Measurements from ENCODE around the gene ZNRF2.
A peak's percentile ranks its signal among the peaks of the same experiment; 100 is the strongest.

The ZNRF2 gene

DNA sequence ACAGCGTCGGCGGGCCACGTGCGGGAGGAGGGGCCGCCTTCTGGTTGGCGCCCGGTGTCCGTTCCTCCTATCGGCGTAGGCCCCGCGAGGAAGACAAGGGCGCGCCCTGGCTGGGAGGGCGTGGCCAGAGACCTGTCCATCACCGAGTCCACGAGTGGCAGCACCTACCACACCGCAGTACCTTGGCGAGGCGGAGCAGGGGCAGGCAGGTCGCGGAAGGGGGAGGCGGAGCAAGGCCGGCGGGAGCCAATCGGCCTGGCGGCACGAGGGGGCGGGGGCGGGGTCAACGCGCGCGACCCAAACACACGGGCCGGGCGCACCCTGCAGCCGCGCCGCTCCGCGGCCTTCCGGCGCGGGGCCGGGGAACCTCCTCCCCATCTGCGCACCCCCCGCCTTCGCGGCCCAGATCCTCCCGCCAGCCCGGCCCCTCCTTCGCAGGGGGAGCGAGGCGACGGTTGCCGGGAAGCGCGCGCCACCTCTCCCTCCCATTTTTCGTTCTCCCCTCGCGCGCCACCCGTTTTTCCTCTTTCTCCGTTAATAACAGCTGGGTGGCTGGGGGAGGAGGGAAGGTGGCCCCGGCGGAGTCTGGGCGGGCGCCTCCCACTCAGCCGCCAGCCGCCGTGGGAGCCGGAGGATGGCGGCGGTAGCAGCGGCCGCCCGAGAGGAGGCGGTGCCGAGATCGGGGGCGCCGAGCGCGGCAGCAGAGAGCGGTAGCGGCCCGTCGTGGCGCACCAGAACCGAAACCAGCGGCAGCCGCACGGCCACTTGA, at the start of gene ZNRF2:
TSS of gene ZNRF2 (plus strand) at position 300 of the 769 bp plus-strand sequence. CDS start 761 bp downstream, outside the sequence.
- DNase-seq (ENCODE audit: low spot score) = peak; percentile 98

DNA sequence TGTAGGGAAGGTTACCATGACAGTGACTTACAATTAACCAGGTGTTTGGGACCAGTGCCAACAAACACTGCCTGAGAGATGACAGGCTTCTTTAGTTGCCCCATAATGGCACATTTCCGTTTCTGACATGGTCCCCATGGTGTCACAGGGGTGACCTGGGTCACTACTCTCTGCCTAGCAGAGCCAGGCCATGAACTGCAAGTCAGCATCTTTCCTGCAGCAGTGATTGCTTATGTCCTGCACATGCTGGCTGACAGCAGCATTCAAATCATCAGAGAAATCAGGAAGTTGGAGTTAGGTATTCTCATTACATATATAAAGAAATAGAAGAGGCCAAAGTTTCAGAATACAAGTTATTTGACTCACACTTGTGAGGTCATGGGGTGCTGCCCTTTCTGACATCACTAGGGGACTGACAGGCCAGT, 47.1 kb upstream of the ZNRF2 start:
- DNase-seq (ENCODE audit: low spot score) = no peak

DNA sequence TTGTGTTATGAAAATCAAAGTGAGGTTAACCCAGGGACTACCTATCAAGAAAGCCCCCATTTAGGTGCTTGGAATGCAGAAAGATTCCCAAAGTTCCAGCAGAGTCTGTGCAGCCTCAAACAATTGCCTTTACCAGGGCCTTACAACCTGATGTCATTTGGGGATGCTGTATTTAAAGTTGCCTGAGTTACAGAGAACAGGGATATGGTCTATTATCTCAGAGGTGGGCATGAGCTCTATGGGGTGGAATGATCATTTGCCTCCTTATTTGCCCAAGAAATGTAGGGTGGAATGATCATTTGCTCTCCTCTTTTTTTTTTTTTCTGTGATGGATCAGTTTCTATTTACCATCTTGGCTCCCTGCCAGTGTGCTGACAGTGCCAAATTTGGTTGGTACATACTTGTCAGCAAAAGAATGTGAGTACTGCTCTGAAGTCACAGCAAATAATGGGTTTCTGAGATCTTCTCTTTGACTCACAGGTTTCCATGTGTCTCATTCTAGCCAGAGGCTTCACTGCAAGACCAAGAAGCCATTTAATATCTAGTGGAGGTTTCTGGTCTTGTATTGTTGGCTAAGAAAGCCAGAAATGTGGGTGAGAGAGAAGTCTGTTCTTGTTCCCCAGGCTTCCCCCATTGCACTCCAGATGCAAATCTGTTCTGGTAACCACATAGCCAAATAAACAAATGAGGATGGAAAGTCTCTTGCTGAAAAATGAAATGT, 45.5 kb upstream of the ZNRF2 start:
- DNase-seq (ENCODE audit: low spot score) = peak; percentile 27

DNA sequence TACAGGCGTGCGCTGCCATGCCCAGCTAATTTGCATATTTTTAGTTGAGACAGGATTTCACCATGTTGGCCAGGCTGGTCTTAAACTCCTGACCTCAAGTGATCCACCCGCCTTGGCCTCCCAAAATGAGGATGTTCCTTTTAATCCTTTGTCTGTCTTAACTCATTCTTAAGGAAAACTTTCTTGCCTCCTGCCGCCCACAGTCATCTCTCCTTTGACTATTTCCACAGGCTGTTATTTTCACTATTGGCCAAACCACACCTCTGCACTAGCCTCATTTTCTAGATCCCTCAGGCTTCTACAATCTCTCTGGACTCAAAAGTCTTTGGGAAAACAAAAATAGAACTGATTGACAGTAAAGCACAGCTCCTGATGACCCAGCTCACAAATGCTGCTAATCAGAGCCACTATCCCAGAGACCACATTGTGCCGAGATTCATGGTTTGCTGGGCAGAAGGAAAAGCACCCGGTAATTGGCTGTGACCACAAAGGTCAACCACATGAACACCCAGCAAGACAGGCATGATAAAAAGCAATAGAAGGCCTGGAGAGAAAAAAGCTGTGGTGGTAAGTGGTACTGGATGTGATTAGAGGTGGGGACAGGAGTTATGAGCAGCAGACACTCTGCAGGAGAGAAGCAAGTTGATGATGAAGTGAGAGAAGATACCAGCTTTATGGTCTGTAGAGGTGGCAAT, 44.1 kb upstream of the ZNRF2 start:
- no peak for DNase-seq (ENCODE audit: low spot score)

DNA sequence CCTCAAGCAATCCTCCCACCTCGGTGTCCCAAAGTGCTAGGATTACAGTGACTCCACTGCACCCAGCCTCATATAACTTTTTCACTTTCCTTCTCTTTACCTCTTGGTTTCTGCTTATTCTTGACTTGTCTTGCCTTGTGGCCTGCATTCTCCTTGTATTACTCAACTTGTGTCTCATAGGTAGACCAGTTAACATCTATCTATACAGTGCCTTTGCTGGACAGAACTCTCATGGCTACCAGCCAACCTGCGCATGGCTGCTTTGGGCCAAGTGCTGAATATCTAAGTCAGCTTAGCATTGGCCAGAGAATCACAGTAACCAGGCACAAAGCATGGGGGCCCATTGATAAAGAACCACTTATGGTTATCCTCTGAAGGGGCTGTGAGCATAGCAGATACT, 42.6 kb upstream of the ZNRF2 start:
- no peak for DNase-seq (ENCODE audit: low spot score)

DNA sequence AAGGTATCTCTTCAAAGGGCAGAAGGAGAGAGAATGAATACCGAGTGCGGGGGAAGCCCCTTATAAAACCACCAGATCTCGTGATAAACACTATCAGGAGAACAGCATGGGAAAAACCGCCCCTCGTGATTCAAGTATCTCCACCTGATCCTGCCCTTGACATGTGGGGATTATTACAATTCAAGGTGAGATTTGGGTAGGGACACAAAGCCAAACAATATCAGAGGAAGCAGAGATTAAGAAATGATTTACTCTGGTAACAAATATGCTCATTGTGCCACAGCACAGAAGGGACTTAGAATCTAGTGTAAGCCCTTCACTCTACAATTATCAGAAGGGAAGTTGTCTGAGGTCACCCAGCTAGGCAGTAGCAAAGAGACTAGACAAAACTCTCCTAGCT, 40.1 kb upstream of the ZNRF2 start:
- no peak for DNase-seq (ENCODE audit: low spot score)

DNA sequence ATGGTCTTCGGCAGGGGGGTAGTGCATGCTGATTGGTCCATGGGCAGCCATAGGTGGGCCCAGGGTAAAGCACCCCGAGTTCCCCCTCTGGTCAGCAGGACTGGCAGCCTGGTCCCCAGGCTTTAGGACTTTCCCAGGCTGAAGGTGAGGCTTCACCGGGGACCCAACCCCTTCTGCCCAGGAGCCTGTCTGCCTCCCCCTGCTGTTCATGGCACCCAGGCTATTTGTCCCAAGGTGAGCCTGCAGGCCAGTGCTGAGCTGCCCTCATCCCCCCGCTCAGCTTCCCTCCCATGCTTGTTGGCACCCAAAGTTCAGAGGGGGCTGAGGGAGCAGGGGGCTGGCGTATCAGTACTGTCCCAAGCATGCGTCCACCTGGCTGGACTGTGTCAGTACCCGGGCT, 38.5 kb upstream of the ZNRF2 start:
- DNase-seq (ENCODE audit: low spot score) = no peak

DNA sequence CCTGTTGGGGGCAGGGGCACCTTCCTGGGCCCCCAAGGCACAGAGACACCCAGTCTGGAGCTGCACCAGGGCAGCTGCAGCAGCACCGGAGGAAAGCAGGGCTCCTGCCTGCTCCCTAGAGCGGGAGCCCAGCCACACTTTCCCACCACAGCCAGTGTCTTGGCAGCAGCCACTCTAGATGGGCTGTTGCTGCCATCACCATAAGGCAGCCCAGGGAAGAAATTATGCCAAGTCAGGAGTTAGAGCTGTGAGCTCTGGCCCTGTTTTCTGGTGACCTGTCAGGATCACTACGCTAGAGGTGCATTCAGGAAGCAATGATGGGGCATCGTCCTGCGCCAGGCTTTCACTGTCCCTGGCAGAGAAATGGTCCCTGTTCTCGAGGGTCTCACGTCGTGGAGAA, 38.0 kb upstream of the ZNRF2 start:
- no peak for DNase-seq (ENCODE audit: low spot score)

DNA sequence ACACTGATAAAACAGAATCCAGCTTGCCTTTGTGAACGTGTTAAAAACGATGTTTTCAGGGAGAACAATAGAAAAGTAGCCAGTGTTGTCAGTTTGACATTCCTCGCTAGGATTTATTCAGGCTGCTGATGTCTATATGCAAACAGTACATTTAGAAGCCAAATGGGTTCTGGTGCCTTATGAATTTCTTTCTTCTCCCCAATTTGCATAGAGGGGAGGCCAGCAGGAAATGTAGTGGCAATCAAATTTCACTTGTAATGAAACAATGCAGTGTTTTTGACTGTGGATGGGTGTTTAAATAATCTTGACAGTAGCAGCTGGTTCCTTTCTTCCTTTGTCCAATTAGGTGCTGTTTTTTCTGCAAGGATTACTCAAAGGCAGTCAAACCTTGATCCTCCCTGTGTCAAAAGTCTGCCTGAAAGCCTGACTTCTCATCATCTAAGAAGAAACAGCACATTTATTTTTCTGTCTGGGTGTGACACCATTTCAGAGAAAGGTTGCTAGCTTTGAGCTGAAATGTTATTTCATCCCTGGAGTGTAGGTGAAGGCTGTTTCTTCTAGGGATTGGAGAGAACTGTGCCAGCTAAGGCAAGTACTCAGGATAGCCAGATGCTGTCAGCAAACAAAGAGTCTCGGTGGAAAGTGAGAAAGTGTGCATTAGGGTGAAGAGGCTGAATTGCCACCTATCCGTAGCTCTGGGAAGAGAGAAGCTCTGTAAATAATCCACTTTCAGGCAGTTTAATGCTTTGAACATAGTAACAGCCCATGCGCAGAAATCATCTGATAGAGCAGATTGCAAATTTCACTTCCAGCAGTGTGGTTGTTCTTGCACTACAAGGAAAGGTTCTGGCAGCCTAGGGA, 36.6 kb upstream of the ZNRF2 start:
- DNase-seq (ENCODE audit: low spot score) = no peak

DNA sequence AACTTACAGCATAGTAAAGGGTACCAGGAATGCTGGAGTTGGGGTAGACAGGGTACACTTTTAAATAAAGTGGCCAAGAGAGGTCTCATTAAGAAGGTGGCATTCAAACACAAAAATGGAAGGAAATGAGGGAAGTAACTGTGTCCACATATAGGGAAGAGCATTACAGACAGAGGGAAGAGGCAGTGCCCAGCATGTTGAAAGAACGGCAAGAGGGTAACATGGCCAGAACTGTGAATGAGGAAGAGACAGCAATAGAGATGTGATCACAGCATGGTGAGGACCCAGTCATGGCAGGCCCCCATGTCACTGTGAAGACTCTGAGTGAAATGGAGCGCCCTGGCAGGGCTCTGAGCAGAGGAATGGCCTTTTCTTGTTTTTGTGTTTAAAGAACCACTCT, 35.1 kb upstream of the ZNRF2 start:
- no peak for DNase-seq (ENCODE audit: low spot score)

DNA sequence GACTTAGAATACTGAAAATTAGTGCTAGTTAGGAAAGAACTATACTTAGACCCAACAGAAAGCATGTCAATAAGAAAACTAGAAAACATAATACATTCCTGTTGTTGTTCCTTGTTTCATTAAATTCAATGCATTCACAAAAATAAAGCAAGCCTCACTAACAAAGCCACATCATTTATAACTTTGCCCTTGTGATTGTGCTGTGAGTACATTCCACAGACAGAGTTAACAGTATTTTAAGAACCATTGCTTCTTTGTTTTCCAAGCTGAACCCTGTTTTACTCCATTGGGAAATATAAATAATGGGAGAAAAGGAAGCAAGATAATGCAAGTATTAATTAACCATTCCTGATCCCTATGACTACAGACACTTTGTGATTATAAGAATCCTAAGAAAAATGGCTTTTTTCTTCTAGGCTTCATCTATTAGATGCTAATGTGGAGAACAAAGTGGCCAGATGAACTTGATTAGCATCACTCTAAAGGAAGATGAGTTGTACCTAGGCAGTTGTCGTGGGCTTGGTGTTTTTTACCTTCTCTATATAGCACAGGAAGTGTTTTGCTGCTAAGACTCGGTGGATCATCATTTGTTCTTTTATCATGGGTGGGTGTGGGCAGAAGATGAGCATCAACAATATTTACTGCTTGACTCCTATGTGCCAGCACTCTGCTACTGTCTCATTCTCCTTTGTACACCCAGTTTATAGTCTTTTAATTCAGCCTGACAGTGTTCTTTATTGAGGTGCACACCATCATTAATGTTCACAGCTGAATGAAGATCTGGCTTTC, 34.2 kb upstream of the ZNRF2 start:
- peak; percentile 54 for DNase-seq (ENCODE audit: low spot score)

DNA sequence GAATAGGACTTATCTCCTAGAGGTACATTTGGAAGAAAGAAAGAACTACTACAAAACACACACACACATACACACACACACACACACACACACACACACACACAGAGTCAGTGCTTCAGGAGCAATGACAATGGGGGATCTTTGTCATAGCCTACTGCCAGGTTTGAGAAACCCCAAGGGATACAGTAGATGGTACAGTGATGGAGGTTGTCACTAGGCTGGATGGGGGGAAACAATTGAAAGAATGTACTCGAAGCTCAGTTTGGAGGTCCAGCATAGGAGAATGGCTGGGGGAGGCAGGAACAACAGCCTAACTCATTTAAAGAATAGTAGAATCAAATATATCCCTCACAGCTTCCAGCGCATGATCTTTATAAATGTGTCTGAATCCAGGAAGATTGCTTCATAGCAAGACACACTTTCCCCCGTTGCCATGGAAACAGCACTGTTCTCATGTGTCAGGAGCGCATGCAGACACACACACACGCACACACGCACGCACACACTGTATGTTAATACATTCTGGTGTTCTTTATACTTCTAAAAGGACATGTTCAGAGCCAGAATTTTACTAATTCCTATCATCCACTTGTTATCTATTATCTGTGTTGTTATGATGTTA, 32.6 kb upstream of the ZNRF2 start:
- no peak for DNase-seq (ENCODE audit: low spot score)

DNA sequence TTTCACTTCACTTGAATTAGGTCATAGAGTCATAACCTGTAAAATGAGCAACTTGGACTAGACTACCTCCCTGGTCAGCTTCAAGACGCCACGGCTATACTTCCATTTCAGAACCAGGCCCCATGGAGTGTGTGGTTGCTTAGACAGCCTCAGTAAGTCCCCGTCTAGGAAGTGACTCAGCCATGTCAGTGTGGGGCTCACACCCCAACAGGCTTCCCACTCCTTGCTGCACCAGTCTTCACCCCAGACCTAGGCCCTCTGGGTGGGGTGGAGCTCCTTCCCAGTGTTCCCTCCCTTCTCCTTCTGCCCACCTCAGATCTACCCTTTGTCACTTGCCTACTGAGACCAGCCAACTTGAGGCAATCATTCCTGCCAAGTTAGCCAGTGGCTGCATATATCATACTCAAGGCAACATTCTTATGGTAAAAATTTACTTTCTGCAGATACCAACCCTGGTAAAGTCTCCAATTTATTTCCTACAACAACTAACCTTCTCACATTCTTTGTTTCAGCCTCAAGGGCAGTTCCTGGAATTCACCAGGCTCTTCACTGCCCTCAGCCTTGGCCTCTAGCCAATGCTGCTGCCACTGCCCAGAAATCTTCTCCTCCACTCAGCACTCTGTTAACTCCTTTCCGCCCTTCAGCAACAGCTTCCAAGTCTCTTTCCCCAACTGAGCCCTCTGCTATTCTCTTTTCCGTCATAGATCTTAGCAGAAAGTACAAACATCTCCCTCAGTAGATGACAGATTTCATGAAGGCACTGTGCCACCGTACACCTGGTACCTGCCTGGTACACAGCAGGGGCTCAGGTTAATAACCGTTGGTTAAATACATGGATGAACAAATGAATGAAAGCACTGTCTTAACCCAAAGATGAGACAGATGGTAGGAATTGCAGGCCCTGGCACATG, 31.3 kb upstream of the ZNRF2 start:
- DNase-seq (ENCODE audit: low spot score) = peak; percentile 56

DNA sequence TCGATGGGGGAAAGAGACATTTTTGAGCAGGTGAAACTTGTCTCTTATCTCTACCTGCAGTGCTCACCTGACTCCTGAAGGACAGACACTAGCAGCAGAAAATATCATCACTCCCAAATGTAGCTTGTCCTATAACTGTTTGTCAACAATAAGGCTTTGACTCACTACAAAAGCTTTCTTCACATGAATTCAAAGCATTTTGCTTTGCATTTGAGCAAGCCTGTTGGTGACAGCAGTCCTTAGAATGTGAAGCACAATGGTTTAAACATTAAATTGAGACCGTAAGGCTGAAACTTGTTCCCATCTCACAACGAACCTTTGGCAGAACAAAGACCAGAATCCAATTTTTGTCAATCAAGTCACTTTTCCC, 30.6 kb upstream of the ZNRF2 start:
- no peak for DNase-seq (ENCODE audit: low spot score)

DNA sequence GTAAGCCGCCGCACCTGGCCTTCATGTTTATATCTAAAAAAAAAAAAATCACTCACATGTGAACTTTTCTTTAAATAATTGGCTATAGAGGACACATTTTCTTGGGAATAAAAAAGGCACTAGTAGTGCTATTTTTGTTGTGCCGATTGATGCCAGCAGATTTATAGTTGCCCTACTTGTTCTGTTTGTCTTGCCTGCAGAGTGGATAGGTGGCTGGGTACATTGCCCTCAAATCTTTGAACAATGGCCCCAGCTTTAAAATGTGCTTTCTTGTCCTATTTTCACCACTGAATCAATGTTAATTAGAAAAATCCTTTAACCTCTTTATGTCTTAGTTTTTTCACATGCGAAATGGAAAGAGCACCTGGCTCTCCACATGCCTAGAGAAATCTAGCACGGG, 30.1 kb upstream of the ZNRF2 start:
- DNase-seq (ENCODE audit: low spot score) = no peak

DNA sequence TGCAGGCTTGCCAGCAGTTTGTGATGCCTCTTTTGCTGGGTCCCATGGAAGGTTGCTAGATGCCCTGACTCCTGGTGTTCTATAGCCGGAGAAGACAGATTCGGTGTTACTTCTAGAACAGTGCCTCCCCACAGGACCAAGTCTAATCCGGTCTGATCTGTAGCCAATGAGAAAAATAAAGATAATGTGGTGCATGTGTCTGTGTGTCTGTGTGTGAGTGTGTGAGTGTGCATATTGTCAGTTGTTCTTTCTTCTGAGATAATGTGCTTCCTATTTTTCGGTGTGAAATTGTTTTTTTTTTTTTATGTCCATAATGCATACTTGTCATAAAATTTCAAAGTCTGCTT, 29.7 kb upstream of the ZNRF2 start:
- DNase-seq (ENCODE audit: low spot score) = no peak

DNA sequence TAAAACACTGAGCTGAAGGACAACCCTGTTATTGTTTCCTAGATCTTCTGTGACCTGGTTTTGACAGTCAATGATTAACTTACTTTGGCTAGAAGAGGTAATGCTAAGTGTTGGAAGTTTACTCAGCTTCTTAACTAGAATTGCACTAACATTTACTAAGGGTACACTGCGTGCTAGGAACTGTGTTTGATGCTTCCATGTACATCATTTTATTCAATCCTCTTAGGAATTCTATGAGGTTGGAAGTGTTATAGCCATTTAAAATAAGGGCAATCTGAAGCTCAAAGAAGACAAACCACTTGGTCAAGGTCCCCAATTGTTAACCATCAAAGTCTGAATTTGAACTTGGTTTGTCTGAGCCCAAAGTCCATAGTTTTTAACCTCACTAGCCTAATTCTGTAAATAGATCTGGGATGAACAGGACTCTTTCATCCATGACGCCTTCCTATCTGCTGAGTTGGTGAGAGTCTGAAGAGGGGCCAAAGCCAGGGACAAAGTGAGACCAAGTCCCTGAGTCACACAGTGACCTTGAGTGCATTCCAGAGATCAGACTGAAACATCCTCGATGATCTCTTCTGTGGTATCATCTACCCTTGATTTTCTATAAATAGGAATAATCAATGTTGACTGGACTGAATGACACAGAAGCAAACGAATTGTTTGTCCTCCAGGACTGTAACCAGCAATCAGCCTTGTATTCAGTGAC, 29.2 kb upstream of the ZNRF2 start:
- DNase-seq (ENCODE audit: low spot score) = no peak

DNA sequence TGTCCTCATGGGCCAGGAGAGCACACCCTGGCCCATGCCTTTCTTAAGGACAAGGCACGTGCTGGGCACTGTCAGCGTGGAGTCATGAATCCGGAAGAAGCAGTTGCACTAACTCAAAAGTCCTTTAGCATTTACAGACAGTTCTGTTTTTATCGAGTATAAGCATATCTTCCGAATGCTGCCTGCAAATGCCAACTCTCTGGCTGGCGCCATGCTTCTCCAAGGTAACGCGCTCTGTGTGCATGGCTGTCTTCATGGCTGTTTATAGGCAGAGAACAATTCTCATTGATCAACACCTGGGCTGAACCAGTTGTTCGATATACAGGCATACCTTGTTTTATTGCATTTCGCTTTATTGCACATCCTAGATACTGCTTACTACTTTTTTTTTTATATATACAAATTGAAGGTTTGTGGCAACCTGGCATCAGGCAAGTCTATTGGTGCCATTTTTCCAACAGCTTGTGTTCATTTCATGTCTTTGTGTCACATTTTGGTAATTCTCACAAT, 28.0 kb upstream of the ZNRF2 start:
- DNase-seq (ENCODE audit: low spot score) = no peak

DNA sequence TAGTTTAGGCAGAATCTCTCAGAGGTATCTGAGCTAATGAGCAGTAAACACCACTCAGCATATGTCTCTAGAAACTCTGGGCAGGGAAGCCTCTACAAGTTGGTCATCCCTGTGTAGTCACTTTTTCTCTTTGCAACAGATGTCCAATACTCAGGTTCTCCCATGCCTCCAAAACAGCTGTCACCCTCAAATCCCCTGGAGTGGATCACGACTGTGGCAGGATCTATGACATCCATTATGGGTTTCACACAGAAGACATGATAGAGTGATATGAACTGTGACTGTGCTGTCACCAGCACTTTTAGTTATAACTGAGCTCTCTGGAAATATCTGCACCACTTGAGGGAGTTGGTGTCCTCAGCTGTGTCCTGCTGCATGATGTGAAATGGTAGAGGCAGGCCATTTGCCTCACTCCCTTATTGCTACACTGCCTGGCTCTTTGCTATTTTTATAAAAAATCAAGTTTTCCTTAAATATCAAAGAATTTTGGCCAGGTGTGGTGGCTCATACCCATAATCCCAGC, 24.1 kb upstream of the ZNRF2 start:
- no peak for DNase-seq (ENCODE audit: low spot score)
